DMS53 (cell line): ENCODE measurements around the gene CXCL6.

Experiments
- DNase-seq: peaks from one replicate; lab custom pipeline; 2025; lab: John Stamatoyannopoulos, UW

The CXCL6 gene

DNA sequence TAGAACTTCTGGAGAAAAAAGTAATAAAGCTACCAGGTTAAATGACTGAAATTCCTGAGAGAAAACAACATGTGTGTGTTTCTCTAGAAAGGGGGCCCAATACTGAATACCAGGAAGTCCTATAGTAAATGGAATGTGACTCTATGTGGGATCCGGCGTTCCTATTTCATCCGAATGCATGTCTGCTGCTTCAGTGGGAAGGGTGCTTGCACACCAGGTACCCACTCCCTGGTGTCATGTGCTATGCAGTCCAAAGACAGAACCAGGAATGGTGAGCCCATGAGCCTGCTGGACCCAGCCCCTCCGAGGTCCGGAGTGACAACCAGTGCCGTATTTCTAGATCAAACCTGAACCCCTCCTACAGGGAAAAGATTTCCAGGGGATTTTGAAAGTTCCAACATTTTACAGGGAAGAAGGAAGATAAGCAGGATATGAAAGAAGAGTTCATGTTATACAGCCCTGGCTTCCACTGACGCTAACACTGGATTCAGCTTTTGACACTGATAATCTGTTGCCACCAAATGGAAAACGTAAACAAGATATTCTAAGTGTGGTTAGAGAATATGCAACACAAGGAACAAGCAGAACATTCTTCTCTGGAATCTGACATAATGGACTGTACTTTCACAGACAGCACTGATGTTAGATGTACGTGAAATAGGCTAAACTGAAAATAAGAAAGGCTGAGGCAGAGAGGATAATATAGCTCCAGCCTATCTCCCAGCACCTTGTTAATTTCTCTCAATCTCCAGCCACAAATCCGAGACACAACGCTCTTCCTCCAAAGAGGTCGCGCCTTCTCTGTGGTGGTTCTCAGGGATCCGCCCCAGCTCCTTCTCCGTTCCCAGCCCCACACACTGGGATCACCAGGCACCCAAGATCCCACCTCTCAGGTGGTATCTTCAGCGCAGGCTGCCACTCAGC lies 32.0 kb downstream of the CXCL6 start:
- DNase-seq: peak; percentile 63

- peak; percentile 54 for DNase-seq
Observed at GRCh38 chr4:73869130-73870055, 32.9 kb downstream of the CXCL6 start, which contains the start of gene CXCL1. CXCL1 (plus strand) TSS chr4:73869393; CDS start chr4:73869471, 78 bp downstream.

- DNase-seq: peak; percentile 71
Observed at GRCh38 chr4:73870260-73870659, 33.8 kb downstream of the CXCL6 start.

GRCh38 chr4:73870768-73871167 lies 34.3 kb downstream of the CXCL6 start:
- peak; percentile 13 for DNase-seq

DNA sequence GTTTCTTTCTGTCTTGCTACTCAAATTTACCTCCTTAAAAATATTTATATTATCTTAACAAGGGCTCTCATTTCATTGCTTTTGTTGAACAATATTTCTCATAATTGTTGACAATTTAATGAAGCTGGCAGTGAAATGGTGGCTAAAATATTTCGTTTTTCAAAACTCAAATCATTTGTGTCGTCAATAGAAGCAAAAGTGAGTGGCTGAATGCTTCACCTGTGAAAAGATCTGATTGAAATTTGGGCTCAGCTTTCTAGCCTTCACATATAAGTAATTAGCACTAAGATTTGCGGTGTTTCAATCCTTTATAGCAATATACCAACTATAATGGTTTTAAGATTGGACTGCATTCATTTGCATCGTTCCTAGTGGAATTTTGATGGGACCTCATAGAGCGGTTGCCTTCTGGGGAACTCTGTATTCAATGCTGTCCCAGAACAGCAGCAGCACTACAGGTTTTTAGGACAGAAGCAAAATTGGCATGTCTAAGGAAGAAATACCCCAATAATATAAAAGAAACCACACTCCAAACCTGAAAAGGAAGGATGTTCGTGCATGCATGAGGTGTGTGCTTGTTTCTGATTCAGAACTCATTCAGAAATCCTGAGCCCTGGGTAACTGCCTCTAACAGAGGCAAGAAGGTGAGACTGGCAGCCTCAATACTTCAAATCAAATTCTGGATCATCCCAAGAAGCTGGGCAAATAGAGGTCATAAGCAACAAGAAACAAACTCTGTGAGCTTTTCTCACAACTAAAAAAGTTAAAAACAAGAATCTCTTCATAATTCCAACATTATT lies 35.2 kb downstream of the CXCL6 start:
- no peak for DNase-seq

GRCh38 chr4:73872316-73873108 lies 36.0 kb downstream of the CXCL6 start:
- peak; percentile 5 for DNase-seq

DNA sequence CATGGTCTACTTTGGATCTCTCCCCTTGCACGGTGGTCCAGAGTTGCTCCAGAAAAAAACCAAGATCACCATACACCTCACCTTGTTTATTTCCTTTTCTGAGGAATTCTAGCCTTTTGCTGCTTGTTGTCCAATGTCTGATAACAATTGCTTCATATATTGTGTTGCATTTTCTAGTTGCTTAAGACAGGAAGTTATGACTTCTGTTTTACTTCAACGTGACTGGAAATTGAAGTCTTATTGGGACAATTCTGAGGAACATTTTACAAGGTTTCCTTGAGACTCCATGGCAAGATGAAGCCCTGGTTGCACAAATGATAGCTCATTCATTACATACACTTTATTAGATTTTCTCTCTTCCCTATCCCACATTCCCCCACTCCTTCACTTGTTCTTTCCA lies 37.9 kb downstream of the CXCL6 start:
- no peak for DNase-seq

DNA sequence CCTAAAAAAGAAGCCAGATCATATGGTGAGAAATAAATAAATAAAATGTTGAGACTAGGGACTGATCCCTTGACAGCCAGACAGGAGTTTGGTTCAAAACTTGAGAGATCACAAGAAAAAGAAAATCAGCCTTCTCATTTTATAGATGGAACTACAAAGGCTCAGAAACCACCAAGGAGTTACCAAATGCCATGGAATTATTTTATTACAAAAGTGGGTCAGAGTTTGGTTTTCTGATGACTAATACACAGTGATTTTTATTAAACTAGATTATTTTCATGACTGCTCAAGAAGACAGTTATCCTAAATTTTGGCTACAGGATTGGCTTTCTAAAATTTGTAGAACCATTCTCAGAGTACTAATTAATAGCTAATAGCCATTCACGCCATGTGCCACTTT lies 38.9 kb downstream of the CXCL6 start:
- DNase-seq: no peak

DNA sequence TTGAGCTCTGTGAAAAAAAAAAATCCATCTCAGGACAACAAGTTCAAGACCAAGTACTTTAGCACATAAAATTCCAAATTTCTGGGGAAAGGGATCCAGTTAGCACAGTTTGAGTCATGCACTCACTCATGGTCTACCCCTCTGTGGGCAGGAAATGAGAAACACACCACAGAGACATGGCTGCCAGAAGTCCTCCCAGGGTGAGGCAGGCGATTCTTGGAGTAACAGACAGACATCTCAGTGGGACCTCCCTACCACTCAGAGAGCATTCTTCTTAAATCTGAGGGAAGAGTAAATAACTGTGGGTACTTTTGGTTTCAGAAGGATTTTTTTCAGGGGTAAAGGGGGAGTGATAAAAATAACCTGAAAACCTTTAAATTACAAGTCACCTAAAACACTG lies 46.8 kb downstream of the CXCL6 start:
- no peak for DNase-seq

- DNase-seq: no peak
Observed at GRCh38 chr4:73885574-73886267, 49.2 kb downstream of the CXCL6 start.
